SK-N-SH treated with all-trans-retinoic acid at 6 μM for 48 hours (cell line): ENCODE measurements around the gene STAG2.

ENCODE experiments used
- ATAC-seq: fragments of 200-7000 bp; cut with Tn5 transposase; 3 replicates; pipeline ENCODE4 v1.9.1; 2020; ENCODE audit warnings: mild to moderate bottlenecking, moderate library complexity
- CSDC2 ChIP-seq: fragments of 250-450 bp; sonication (Bioruptor Pico); IDR thresholded peaks from 2 replicates; pipeline ENCODE4 v1.5.0; 2020; ENCODE audit warnings: mild to moderate bottlenecking, moderate library complexity
- ESRRG ChIP-seq: fragments of 250-450 bp; sonication (Bioruptor Pico); IDR thresholded peaks from 2 replicates; pipeline ENCODE4 v1.6.1; 2021; ENCODE audit warnings: mild to moderate bottlenecking
- GLIS3 ChIP-seq: fragments of 250-450 bp; sonication (Bioruptor Pico); IDR thresholded peaks from 2 replicates; pipeline ENCODE4 v1.5.0; 2020; ENCODE audit warnings: mild to moderate bottlenecking, moderate library complexity
- ISL1 ChIP-seq: fragments of 250-450 bp; sonication (Bioruptor Pico); IDR thresholded peaks from 2 replicates; pipeline ENCODE4 v2.1.2; 2022; ENCODE audit warnings: mild to moderate bottlenecking, moderate library complexity
- OSR1 ChIP-seq: fragments of 250-450 bp; sonication (Bioruptor Pico); IDR thresholded peaks from 2 replicates; pipeline ENCODE4 v1.8.0; 2022; ENCODE audit warnings: moderate library complexity, mild to moderate bottlenecking, inconsistent platforms
- PPARA ChIP-seq: fragments of 250-450 bp; sonication (Bioruptor Pico); IDR thresholded peaks from 2 replicates; pipeline ENCODE4 v1.5.0; 2020; ENCODE audit warnings: mild to moderate bottlenecking, borderline replicate concordance
- RARB ChIP-seq: fragments of 250-450 bp; sonication (Bioruptor Pico); IDR thresholded peaks from 2 replicates; pipeline ENCODE4 v1.8.0; 2021; ENCODE audit warnings: mild to moderate bottlenecking, moderate library complexity
- SNAI2 ChIP-seq: fragments of 250-450 bp; sonication (Bioruptor Pico); IDR thresholded peaks from 2 replicates; pipeline ENCODE4 v1.5.0; 2020; ENCODE audit warnings: mild to moderate bottlenecking, moderate library complexity
- TCF4 ChIP-seq: fragments of 250-450 bp; sonication (Bioruptor Pico); IDR thresholded peaks from 2 replicates; pipeline ENCODE4 v1.8.0; 2021; ENCODE audit warnings: mild to moderate bottlenecking, moderate library complexity, borderline replicate concordance
- TOX ChIP-seq: fragments of 250-450 bp; sonication (Bioruptor Pico); IDR thresholded peaks from 2 replicates; pipeline ENCODE4 v1.8.0; 2021; ENCODE audit warnings: mild to moderate bottlenecking, moderate library complexity, borderline replicate concordance
- ZC3H10 ChIP-seq: fragments of 250-450 bp; sonication (Bioruptor Pico); IDR thresholded peaks from 2 replicates; pipeline ENCODE4 v1.5.1; 2021; ENCODE audit warnings: mild to moderate bottlenecking, moderate library complexity
- ZFP3 ChIP-seq: fragments of 250-450 bp; sonication (Bioruptor Pico); IDR thresholded peaks from 2 replicates; pipeline ENCODE4 v1.5.0; 2020; ENCODE audit warnings: mild to moderate bottlenecking, moderate library complexity
- ZFP30 ChIP-seq: fragments of 450-650 bp; formaldehyde crosslinking; IDR thresholded peaks from 2 replicates; pipeline ENCODE4 v1.5.0; 2022; ENCODE audit warnings: mild to moderate bottlenecking, moderate library complexity
- ZNF565 ChIP-seq: fragments of 450-650 bp; formaldehyde crosslinking; conservative IDR thresholded peaks from 2 replicates; pipeline ENCODE4 v1.5.0; 2020; ENCODE audit warnings: low read depth, mild to moderate bottlenecking, moderate library complexity
- ZNF70 ChIP-seq: fragments of 450-650 bp; formaldehyde crosslinking; IDR thresholded peaks from 2 replicates; pipeline ENCODE4 v1.5.0; 2020; ENCODE audit warnings: mild to moderate bottlenecking, moderate library complexity
- ZNF8 ChIP-seq: fragments of 450-650 bp; formaldehyde crosslinking; IDR thresholded peaks from 2 replicates; pipeline ENCODE4 v1.5.0; 2020; ENCODE audit warnings: mild to moderate bottlenecking, moderate library complexity
- TF ChIP-seq, protein P1 (sequence below): fragments of 250-450 bp; sonication (Bioruptor Pico); IDR thresholded peaks from 2 replicates; pipeline ENCODE4 v1.8.0; 2021; ENCODE audit warnings: low read depth, mild to moderate bottlenecking, moderate library complexity, borderline replicate concordance
- TF ChIP-seq, protein P2 (sequence below): fragments of 250-450 bp; sonication (Bioruptor Pico); IDR thresholded peaks from 2 replicates; pipeline ENCODE4 v1.5.1; 2021; ENCODE audit warnings: mild to moderate bottlenecking, moderate library complexity
- TF ChIP-seq, protein P3 (sequence below): fragments of 250-450 bp; sonication (Bioruptor Pico); IDR thresholded peaks from 2 replicates; pipeline ENCODE4 v1.5.1; 2020; ENCODE audit warnings: low read depth, mild to moderate bottlenecking, moderate library complexity
- TF ChIP-seq, protein P4 (sequence below): fragments of 250-450 bp; sonication (Bioruptor Pico); IDR thresholded peaks from 2 replicates; pipeline ENCODE4 v1.5.0; 2020; ENCODE audit warnings: mild to moderate bottlenecking, moderate library complexity
- TF ChIP-seq, protein P5 (sequence below): fragments of 250-450 bp; sonication (Bioruptor Pico); IDR thresholded peaks from 2 replicates; pipeline ENCODE4 v1.8.0; 2020; ENCODE audit warnings: mild to moderate bottlenecking, moderate library complexity, borderline replicate concordance

STAG2 gene

DNA sequence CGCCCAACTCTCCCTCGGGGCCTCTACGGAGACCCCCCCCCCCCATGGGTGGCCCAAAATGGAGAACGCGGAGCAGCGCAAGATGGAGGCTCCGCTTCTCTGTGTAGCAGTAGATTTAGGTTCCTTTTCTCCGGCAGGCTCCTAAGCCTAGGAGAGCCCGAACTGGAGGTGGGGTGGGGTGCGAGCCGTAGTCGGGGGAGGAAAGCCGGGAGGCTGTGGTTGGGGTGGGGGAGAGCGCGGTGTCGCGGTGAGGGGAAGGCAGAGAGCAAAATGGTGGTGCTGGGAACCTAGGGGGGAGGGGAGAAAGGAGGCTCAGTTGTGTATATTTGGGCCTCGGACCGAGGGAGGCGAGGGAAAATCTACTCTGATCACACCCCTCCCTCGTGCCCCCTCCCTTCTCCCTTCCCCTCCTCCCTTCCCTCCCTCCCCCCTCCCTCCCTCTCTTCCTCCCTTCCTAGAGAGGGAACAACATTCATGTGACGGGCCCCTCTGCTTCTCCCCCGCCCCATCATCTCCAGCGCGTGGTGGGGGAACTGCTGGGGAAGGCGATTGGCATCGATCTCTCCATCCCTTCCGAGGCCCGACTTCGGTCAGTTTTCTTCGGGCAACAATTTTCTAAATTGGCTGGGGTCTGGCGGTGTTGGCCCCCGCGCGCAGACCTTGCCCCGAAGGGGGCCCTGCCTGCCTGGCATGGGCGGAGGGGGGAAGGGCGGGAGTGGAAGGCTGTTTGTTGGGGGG, at the start of gene STAG2:
STAG2 (plus strand) TSS at position 439 of the 738 bp plus-strand sequence. CDS start 60,922 bp downstream, outside the sequence.
- peak; percentile 38 for ATAC-seq
- no peak for TF ChIP-seq SNAI2 (CRISPR knock-in tag)
- no peak for TF ChIP-seq ZFP3
- TF ChIP-seq, protein P1, sequence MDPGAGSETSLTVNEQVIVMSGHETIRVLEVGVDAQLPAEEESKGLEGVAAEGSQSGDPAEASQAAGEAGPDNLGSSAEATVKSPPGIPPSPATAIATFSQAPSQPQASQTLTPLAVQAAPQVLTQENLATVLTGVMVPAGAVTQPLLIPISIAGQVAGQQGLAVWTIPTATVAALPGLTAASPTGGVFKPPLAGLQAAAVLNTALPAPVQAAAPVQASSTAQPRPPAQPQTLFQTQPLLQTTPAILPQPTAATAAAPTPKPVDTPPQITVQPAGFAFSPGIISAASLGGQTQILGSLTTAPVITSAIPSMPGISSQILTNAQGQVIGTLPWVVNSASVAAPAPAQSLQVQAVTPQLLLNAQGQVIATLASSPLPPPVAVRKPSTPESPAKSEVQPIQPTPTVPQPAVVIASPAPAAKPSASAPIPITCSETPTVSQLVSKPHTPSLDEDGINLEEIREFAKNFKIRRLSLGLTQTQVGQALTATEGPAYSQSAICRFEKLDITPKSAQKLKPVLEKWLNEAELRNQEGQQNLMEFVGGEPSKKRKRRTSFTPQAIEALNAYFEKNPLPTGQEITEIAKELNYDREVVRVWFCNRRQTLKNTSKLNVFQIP (CRISPR knock-in tag) = no peak
- TF ChIP-seq ZNF8 (CRISPR knock-in tag) = no peak
- TF ChIP-seq ZC3H10 (CRISPR knock-in tag) = no peak
- TF ChIP-seq, protein P2, sequence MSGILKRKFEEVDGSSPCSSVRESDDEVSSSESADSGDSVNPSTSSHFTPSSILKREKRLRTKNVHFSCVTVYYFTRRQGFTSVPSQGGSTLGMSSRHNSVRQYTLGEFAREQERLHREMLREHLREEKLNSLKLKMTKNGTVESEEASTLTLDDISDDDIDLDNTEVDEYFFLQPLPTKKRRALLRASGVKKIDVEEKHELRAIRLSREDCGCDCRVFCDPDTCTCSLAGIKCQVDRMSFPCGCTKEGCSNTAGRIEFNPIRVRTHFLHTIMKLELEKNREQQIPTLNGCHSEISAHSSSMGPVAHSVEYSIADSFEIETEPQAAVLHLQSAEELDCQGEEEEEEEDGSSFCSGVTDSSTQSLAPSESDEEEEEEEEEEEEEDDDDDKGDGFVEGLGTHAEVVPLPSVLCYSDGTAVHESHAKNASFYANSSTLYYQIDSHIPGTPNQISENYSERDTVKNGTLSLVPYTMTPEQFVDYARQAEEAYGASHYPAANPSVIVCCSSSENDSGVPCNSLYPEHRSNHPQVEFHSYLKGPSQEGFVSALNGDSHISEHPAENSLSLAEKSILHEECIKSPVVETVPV (CRISPR knock-in tag) = no peak
- TF ChIP-seq, protein P3, sequence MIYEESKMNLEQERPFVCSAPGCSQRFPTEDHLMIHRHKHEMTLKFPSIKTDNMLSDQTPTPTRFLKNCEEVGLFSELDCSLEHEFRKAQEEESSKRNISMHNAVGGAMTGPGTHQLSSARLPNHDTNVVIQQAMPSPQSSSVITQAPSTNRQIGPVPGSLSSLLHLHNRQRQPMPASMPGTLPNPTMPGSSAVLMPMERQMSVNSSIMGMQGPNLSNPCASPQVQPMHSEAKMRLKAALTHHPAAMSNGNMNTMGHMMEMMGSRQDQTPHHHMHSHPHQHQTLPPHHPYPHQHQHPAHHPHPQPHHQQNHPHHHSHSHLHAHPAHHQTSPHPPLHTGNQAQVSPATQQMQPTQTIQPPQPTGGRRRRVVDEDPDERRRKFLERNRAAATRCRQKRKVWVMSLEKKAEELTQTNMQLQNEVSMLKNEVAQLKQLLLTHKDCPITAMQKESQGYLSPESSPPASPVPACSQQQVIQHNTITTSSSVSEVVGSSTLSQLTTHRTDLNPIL (CRISPR knock-in tag) = no peak
- no peak for TF ChIP-seq ZNF70 (CRISPR knock-in tag)
- TF ChIP-seq, protein P4, sequence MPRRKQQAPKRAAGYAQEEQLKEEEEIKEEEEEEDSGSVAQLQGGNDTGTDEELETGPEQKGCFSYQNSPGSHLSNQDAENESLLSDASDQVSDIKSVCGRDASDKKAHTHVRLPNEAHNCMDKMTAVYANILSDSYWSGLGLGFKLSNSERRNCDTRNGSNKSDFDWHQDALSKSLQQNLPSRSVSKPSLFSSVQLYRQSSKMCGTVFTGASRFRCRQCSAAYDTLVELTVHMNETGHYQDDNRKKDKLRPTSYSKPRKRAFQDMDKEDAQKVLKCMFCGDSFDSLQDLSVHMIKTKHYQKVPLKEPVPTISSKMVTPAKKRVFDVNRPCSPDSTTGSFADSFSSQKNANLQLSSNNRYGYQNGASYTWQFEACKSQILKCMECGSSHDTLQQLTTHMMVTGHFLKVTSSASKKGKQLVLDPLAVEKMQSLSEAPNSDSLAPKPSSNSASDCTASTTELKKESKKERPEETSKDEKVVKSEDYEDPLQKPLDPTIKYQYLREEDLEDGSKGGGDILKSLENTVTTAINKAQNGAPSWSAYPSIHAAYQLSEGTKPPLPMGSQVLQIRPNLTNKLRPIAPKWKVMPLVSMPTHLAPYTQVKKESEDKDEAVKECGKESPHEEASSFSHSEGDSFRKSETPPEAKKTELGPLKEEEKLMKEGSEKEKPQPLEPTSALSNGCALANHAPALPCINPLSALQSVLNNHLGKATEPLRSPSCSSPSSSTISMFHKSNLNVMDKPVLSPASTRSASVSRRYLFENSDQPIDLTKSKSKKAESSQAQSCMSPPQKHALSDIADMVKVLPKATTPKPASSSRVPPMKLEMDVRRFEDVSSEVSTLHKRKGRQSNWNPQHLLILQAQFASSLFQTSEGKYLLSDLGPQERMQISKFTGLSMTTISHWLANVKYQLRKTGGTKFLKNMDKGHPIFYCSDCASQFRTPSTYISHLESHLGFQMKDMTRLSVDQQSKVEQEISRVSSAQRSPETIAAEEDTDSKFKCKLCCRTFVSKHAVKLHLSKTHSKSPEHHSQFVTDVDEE (CRISPR knock-in tag) = no peak
- TF ChIP-seq ZNF565 (CRISPR knock-in tag) = no peak
- no peak for TF ChIP-seq ZFP30
- no peak for TF ChIP-seq TOX

DNA sequence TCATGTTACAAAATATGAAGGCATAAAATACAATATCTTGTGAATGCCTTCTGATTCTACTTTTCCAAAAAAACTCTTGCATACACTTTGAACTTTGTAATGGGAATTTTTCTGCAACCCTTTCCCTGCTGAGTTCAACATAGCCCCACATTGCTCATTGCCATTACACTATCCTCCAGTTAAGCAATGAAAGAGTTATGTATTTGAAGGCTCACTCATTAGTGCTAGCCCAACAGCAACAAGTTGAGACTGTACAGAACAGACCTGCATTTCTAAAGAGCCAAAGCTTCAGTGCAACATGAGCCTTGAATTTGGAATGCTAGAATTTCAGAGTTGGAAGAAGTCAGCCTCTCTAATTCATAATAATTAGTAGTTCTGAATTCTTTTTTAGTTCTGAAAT, 44.4 kb upstream of the STAG2 start:
- no peak for TF ChIP-seq PPARA (CRISPR knock-in tag)
- TF ChIP-seq ZFP3 = no peak
- no peak for TF ChIP-seq SNAI2 (CRISPR knock-in tag)
- no peak for TF ChIP-seq ZNF565 (CRISPR knock-in tag)
- TF ChIP-seq ZNF70 (CRISPR knock-in tag) = no peak
- TF ChIP-seq TCF4 (CRISPR knock-in tag) = no peak
- TF ChIP-seq, protein P1 (CRISPR knock-in tag) = no peak
- TF ChIP-seq ZNF8 (CRISPR knock-in tag) = no peak
- TF ChIP-seq GLIS3 (CRISPR knock-in tag) = no peak
- peak; percentile 35; the same call in 1 of the 3 replicates for ATAC-seq

DNA sequence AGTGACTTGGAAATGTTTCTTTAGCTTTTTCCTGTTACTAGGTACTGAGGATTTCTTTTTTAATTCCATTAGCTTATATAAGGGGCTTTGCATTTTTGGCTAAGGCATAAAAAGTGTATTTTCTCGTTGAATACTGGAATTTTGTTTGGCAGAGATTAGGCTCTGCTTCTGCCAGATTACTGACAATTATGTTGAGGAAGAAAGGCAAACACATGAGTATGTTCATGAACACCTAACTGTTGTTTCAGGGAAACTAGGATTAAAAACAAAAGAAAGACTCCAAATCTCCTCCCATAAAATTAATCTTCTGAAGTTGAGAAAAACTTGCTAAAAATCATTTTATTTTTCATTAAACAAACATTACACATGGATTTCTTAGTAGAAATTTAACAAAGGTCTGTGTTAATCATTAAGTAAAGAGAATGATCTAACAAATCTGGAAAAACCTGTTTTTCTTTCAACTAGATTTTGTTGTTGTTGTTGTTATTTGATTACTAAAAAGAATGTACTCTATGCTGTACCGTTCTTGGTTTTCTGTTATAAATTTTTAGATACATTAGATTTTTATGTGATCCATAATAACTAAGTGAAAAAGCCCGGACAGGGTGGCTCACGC, 43.3 kb upstream of the STAG2 start:
- TF ChIP-seq GLIS3 (CRISPR knock-in tag) = no peak
- TF ChIP-seq ESRRG (CRISPR knock-in tag) = no peak
- TF ChIP-seq TCF4 (CRISPR knock-in tag) = no peak
- no peak for TF ChIP-seq CSDC2
- TF ChIP-seq, protein P5, sequence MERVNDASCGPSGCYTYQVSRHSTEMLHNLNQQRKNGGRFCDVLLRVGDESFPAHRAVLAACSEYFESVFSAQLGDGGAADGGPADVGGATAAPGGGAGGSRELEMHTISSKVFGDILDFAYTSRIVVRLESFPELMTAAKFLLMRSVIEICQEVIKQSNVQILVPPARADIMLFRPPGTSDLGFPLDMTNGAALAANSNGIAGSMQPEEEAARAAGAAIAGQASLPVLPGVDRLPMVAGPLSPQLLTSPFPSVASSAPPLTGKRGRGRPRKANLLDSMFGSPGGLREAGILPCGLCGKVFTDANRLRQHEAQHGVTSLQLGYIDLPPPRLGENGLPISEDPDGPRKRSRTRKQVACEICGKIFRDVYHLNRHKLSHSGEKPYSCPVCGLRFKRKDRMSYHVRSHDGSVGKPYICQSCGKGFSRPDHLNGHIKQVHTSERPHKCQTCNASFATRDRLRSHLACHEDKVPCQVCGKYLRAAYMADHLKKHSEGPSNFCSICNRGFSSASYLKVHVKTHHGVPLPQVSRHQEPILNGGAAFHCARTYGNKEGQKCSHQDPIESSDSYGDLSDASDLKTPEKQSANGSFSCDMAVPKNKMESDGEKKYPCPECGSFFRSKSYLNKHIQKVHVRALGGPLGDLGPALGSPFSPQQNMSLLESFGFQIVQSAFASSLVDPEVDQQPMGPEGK (CRISPR knock-in tag) = no peak
- no peak for TF ChIP-seq OSR1 (CRISPR knock-in tag)
- TF ChIP-seq, protein P4 (CRISPR knock-in tag) = no peak
- TF ChIP-seq ISL1 = no peak
- no peak for TF ChIP-seq ZFP30
- TF ChIP-seq TOX = no peak
- no peak for TF ChIP-seq RARB (CRISPR knock-in tag)
- no peak for TF ChIP-seq SNAI2 (CRISPR knock-in tag)
- TF ChIP-seq ZFP3 = no peak
- TF ChIP-seq ZNF8 (CRISPR knock-in tag) = no peak
- TF ChIP-seq ZNF565 (CRISPR knock-in tag) = no peak
- ATAC-seq = no peak
